Stimulated activated CD4-positive, alpha-beta T cell treated with anti-CD3 and anti-CD28 coated beads, Interleukin-1b, Interleukin-23, amount 100 ng/mL, for 48 hours (primary cell): ENCODE measurements around the gene CSMD2.

Source experiments
- DNase-seq: peaks from one replicate; pipeline ENCODE4 v3.0.0-alpha.2; 2020

Gene CSMD2

GRCh38 chr1:33842348-33842747, 322.7 kb downstream of the CSMD2 start:
- no peak for DNase-seq

GRCh38 chr1:33841494-33841893, 323.5 kb downstream of the CSMD2 start:
- DNase-seq = no peak

- DNase-seq = no peak
Observed at GRCh38 chr1:33837635-33838034, 327.4 kb downstream of the CSMD2 start.

GRCh38 chr1:33836911-33837310, 328.1 kb downstream of the CSMD2 start:
- no peak for DNase-seq

- no peak for DNase-seq
Observed at GRCh38 chr1:33828654-33829053, 336.4 kb downstream of the CSMD2 start.

- DNase-seq = no peak
Observed at GRCh38 chr1:33828059-33828458, 337.0 kb downstream of the CSMD2 start.

GRCh38 chr1:33826711-33827110, 338.3 kb downstream of the CSMD2 start:
- DNase-seq = no peak

GRCh38 chr1:33826311-33826710, 338.7 kb downstream of the CSMD2 start:
- DNase-seq = no peak

- DNase-seq = no peak
Observed at GRCh38 chr1:33825506-33825905, 339.5 kb downstream of the CSMD2 start.

- DNase-seq = no peak
Observed at GRCh38 chr1:33824971-33825370, 340.1 kb downstream of the CSMD2 start.

GRCh38 chr1:33824321-33824720, 340.7 kb downstream of the CSMD2 start:
- DNase-seq = no peak

GRCh38 chr1:33823830-33824229, 341.2 kb downstream of the CSMD2 start:
- DNase-seq = no peak

GRCh38 chr1:33823401-33823800, 341.6 kb downstream of the CSMD2 start:
- DNase-seq = no peak

- no peak for DNase-seq
Observed at GRCh38 chr1:33822396-33822795, 342.6 kb downstream of the CSMD2 start.

- DNase-seq = no peak
Observed at GRCh38 chr1:33821291-33821690, 343.7 kb downstream of the CSMD2 start.

GRCh38 chr1:33820804-33821203, 344.2 kb downstream of the CSMD2 start:
- no peak for DNase-seq

GRCh38 chr1:33819913-33820311, 345.1 kb downstream of the CSMD2 start:
- no peak for DNase-seq

GRCh38 chr1:33819290-33819912, 345.6 kb downstream of the CSMD2 start:
- no peak for DNase-seq

- DNase-seq = no peak
Observed at GRCh38 chr1:33818071-33818470, 347.0 kb downstream of the CSMD2 start.

- no peak for DNase-seq
Observed at GRCh38 chr1:33815061-33815460, 350.0 kb downstream of the CSMD2 start.

GRCh38 chr1:33814166-33814565, 350.9 kb downstream of the CSMD2 start:
- DNase-seq = no peak

- no peak for DNase-seq
Observed at GRCh38 chr1:33810571-33810970, 354.5 kb downstream of the CSMD2 start.

- DNase-seq = no peak
Observed at GRCh38 chr1:33805988-33806387, 359.0 kb downstream of the CSMD2 start.

- no peak for DNase-seq
Observed at GRCh38 chr1:33802268-33802667, 362.8 kb downstream of the CSMD2 start.

- no peak for DNase-seq
Observed at GRCh38 chr1:33797849-33798248, 367.2 kb downstream of the CSMD2 start.

GRCh38 chr1:33792651-33793050, 372.4 kb downstream of the CSMD2 start:
- no peak for DNase-seq
